ENCODE data around the gene OGDH. TPM values are rescaled to one million over a fixed set of nuclear protein-coding genes. Genes with fewer than 3 reads are reported as not detected.

The OGDH gene
- total and polyA plus RNA-seq, 2 of the 4 experiments (the other 2 are of a cell fraction) = 47.4 to 56.5 TPM

DNA sequence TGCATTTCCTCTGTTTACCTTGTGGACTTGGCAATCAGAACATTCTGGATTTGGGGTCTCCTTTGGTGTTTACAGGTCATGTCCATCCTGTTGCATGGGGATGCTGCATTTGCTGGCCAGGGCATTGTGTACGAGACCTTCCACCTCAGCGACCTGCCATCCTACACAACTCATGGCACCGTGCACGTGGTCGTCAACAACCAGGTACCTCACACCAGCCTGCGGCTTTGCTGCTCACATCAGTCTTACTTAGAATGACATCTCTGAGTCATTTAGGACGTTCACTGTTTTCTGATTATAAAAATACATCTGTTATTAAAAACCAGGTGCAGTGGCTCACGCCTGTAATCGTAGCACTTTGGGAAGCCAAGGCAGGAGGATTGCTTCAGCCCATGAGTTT is 75.2 kb downstream of the OGDH start:
- CTCF ChIA-PET = no interaction called here
- no peak overlapping the region for H3K4ac ChIP-seq (ENCODE audit: low read depth, low read length)
- H3K9me1 ChIP-seq (ENCODE audit: insufficient read depth, low read length) = peaks cover 35% of the 10 kb centered on the region
- H3K56ac ChIP-seq (ENCODE audit: extremely low read depth, insufficient read depth, low read length) = no peak overlapping the region
- no peak overlapping the region for H3K23ac ChIP-seq (ENCODE audit: low read depth, low read length)
- H3K36me3 ChIP-seq (ENCODE audit: control insufficient read depth, insufficient read depth, low read length) = peaks cover 18% of the 10 kb centered on the region
- H2AK5ac ChIP-seq (ENCODE audit: low read depth, low read length) = no peak overlapping the region
- no peak overlapping the region for H2AFZ ChIP-seq (replicated peaks; ENCODE audit: low read length, poor library complexity)
- H3K4me2 ChIP-seq (ENCODE audit: low read depth, low read length) = no peak overlapping the region
- H4K20me1 ChIP-seq (ENCODE audit: insufficient read depth, low read length) = peaks cover 3% of the 10 kb centered on the region; the same call in 1 of the 2 replicates
- H2BK15ac ChIP-seq (ENCODE audit: low read depth, low read length) = no peak overlapping the region
- no peak overlapping the region for H3K4me3 ChIP-seq (ENCODE audit: insufficient read depth, low read depth, low read length)
- no peak overlapping the region for H2BK20ac ChIP-seq (ENCODE audit: low read depth, low read length)
- no peak overlapping the region for H2BK5ac ChIP-seq (ENCODE audit: low read depth, low read length, poor library complexity, severe bottlenecking)
- H3K27me3 ChIP-seq (ENCODE audit: control insufficient read depth, insufficient read depth, low read length) = no peaks in the 10 kb centered on the region
- no peak overlapping the region for H3K14ac ChIP-seq (replicated peaks; ENCODE audit: low read depth, low read length)
- DNase-seq = no peak
- H3K27ac ChIP-seq (ENCODE audit: insufficient read depth, low read length) = no peak overlapping the region
- H3K9me3 ChIP-seq (ENCODE audit: control insufficient read depth, insufficient read depth, low read length) = no peaks in the 10 kb centered on the region
- no TSS peak for BruUV-seq (replicated peaks)
- H4K91ac ChIP-seq (ENCODE audit: insufficient read depth, low read depth, low read length) = no peak overlapping the region
- H3K4me1 ChIP-seq (ENCODE audit: control insufficient read depth, insufficient read depth, low read length) = peaks cover 18% of the 10 kb centered on the region
- peaks cover 0 to 8% of the 10 kb centered on the region in 2 experiments; a peak in 2 of 4 replicates for H3K79me1 ChIP-seq (ENCODE audit: low read depth in 1 of 2, low read length in 2 of 2)
- H3K9ac ChIP-seq (ENCODE audit: low read depth, low read length) = no peak overlapping the region
- no peak overlapping the region for H2BK120ac ChIP-seq (ENCODE audit: low read depth, low read length)
- no peak overlapping the region for H2AK9ac ChIP-seq (replicated peaks; ENCODE audit: low read depth, low read length, poor library complexity)
- WGBS, 2 experiments (ENCODE audit: extremely low coverage in 2 of 2, insufficient read length in 1 of 2) = 100% methylated on average over 2 of the region's 9 CpGs; no CpG with 5 or more reads in 1 of the 2 experiments
- intact Hi-C loops (cut with micrococcal nuclease) (no loop called here), dilution Hi-C loops (cut with HindIII; ENCODE audit: low sequenced_read_pairs, unreplicated experiment) (no loop called here), in situ Hi-C loops (cut with MboI; ENCODE audit: low sequenced_read_pairs) (no loop called here)
- TF ChIP-seq, protein P1, sequence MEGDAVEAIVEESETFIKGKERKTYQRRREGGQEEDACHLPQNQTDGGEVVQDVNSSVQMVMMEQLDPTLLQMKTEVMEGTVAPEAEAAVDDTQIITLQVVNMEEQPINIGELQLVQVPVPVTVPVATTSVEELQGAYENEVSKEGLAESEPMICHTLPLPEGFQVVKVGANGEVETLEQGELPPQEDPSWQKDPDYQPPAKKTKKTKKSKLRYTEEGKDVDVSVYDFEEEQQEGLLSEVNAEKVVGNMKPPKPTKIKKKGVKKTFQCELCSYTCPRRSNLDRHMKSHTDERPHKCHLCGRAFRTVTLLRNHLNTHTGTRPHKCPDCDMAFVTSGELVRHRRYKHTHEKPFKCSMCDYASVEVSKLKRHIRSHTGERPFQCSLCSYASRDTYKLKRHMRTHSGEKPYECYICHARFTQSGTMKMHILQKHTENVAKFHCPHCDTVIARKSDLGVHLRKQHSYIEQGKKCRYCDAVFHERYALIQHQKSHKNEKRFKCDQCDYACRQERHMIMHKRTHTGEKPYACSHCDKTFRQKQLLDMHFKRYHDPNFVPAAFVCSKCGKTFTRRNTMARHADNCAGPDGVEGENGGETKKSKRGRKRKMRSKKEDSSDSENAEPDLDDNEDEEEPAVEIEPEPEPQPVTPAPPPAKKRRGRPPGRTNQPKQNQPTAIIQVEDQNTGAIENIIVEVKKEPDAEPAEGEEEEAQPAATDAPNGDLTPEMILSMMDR (conservative IDR thresholded peaks at IDR 0.05; ENCODE audit: low read depth, low read length) = no peak
- no peak for TF ChIP-seq MXI1 (IDR thresholded peaks at IDR 0.05; ENCODE audit: borderline replicate concordance, low read depth, low read length)
- no peak for TF ChIP-seq CHD1 (IDR thresholded peaks at IDR 0.05; ENCODE audit: low read depth, low read length)
- TF ChIP-seq RFX5 (IDR thresholded peaks at IDR 0.05; ENCODE audit: low read depth, low read length) = no peak
- no peak overlapping the region for H3K18ac ChIP-seq (ENCODE audit: low read depth, low read length)
- no peak for ATAC-seq (ENCODE audit: low read depth)
- no peak overlapping the region for H4K5ac ChIP-seq (ENCODE audit: low read depth, low read length)
- no peak overlapping the region for H4K8ac ChIP-seq (ENCODE audit: low read depth in 2 of 2, low read length in 2 of 2)
- POLR2A ChIA-PET (ENCODE audit: unreplicated experiment) = interaction anchor here (0.5 kb wide), 1 partner anchor 318 kb away, joined by 5 read pairs; no protein-coding TSS in a partner anchor

Data from IMR-90 (cell line).